NB4 (cell line): ENCODE measurements around the gene IFI27L1.

Experiments
- MYC ChIP-seq: IDR thresholded peaks from 2 replicates; pipeline ENCODE4 v1.6.1; 2011; ENCODE audit warnings: low read depth, low read length
- POLR2A ChIP-seq: IDR thresholded peaks from 2 replicates; pipeline ENCODE4 v1.6.1; 2011; ENCODE audit warnings: mild to moderate bottlenecking; ENCODE audit not compliant: insufficient read length; ENCODE audit errors: extremely low read depth
- TF ChIP-seq, protein P1 (sequence below): IDR thresholded peaks from one replicate; pipeline ENCODE4 v1.5.1; 2012; ENCODE audit warnings: low read depth, low read length
- TF ChIP-seq, protein P2 (sequence below): IDR thresholded peaks from 2 replicates; pipeline ENCODE4 v1.6.1; 2011; ENCODE audit warnings: low read depth, low read length

DNA sequence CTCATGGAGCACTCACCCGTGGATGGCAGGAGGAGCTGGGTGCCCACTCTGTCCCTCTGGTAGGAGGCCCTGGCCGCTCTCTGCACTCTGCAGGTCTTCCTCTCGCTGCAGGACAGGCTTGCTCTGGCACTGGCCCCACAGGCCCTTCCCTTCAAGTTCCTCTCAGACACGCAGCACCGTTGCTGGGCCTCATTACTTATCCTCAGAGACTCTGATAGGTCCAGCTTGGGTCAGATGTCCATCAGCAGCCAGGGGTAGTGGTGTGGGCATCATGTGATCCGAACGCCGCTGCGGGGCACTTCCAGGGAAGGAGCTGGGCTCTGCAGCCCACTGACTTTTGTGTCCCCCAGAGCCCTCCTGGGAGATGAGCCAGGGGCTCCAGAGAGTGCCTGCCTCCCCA is 43.2 kb upstream of the IFI27L1 start:
- TF ChIP-seq, protein P1, sequence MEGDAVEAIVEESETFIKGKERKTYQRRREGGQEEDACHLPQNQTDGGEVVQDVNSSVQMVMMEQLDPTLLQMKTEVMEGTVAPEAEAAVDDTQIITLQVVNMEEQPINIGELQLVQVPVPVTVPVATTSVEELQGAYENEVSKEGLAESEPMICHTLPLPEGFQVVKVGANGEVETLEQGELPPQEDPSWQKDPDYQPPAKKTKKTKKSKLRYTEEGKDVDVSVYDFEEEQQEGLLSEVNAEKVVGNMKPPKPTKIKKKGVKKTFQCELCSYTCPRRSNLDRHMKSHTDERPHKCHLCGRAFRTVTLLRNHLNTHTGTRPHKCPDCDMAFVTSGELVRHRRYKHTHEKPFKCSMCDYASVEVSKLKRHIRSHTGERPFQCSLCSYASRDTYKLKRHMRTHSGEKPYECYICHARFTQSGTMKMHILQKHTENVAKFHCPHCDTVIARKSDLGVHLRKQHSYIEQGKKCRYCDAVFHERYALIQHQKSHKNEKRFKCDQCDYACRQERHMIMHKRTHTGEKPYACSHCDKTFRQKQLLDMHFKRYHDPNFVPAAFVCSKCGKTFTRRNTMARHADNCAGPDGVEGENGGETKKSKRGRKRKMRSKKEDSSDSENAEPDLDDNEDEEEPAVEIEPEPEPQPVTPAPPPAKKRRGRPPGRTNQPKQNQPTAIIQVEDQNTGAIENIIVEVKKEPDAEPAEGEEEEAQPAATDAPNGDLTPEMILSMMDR = no peak
- TF ChIP-seq POLR2A (no peak), MYC (no peak)
- TF ChIP-seq, protein P2, sequence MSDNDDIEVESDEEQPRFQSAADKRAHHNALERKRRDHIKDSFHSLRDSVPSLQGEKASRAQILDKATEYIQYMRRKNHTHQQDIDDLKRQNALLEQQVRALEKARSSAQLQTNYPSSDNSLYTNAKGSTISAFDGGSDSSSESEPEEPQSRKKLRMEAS = no peak
